Panc1 (cell line): Measurements from ENCODE around the gene UQCRFS1.

Experiments
- CTCF ChIP-seq: fragments of 450-650 bp; IDR thresholded peaks from 2 replicates; pipeline ENCODE4 v1.5.1; 2017; ENCODE audit warnings: mild to moderate bottlenecking
- POLR2AphosphoS5 ChIP-seq: IDR thresholded peaks from 2 replicates; pipeline ENCODE4 v1.6.1; 2012; ENCODE audit warnings: mild to moderate bottlenecking, low read depth, low read length, moderate library complexity
- SIN3A ChIP-seq: IDR thresholded peaks from 2 replicates; pipeline ENCODE4 v1.6.1; 2012; ENCODE audit warnings: low read depth, mild to moderate bottlenecking, low read length, moderate library complexity, borderline replicate concordance; ENCODE audit not compliant: insufficient read depth
- TCF7L2 ChIP-seq: IDR thresholded peaks from 2 replicates; pipeline ENCODE4 v1.6.1; 2011; ENCODE audit warnings: mild to moderate bottlenecking, low read depth, low read length, inconsistent platforms
- TF ChIP-seq, protein P1 (sequence below), 2 experiments: IDR thresholded peaks; 2 replicates each; pipeline ENCODE4 v1.6.1; 2011 to 2012; ENCODE audit warnings: low read depth in 2 of 2, control low read depth in 1 of 2, low read length in 1 of 2, mild to moderate bottlenecking in 1 of 2, moderate library complexity in 1 of 2; ENCODE audit not compliant: insufficient read depth in 1 of 2

GRCh38 chr19:29189033-29189360 is 24.0 kb downstream of the UQCRFS1 start:
- TF ChIP-seq CTCF (no peak), SIN3A (no peak), POLR2AphosphoS5 (no peak), TCF7L2 (no peak)
- TF ChIP-seq, protein P1, sequence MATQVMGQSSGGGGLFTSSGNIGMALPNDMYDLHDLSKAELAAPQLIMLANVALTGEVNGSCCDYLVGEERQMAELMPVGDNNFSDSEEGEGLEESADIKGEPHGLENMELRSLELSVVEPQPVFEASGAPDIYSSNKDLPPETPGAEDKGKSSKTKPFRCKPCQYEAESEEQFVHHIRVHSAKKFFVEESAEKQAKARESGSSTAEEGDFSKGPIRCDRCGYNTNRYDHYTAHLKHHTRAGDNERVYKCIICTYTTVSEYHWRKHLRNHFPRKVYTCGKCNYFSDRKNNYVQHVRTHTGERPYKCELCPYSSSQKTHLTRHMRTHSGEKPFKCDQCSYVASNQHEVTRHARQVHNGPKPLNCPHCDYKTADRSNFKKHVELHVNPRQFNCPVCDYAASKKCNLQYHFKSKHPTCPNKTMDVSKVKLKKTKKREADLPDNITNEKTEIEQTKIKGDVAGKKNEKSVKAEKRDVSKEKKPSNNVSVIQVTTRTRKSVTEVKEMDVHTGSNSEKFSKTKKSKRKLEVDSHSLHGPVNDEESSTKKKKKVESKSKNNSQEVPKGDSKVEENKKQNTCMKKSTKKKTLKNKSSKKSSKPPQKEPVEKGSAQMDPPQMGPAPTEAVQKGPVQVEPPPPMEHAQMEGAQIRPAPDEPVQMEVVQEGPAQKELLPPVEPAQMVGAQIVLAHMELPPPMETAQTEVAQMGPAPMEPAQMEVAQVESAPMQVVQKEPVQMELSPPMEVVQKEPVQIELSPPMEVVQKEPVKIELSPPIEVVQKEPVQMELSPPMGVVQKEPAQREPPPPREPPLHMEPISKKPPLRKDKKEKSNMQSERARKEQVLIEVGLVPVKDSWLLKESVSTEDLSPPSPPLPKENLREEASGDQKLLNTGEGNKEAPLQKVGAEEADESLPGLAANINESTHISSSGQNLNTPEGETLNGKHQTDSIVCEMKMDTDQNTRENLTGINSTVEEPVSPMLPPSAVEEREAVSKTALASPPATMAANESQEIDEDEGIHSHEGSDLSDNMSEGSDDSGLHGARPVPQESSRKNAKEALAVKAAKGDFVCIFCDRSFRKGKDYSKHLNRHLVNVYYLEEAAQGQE (IDR thresholded peaks at IDR 0.05; ENCODE audit: insufficient read depth in 1 of 2, low read depth in 2 of 2, low read length in 1 of 2) = no peak
